ENCODE results near the gene TBC1D4. TPM values are rescaled to one million over a fixed set of nuclear protein-coding genes. Genes with fewer than 3 reads are reported as not detected.

Gene TBC1D4
- polyA plus RNA-seq, 1 of the 3 experiments (the other 2 are of a cell fraction), result 8.8 TPM

GRCh38 chr13:75506018-75506417 is 24.0 kb upstream of the TBC1D4 start:
- no peaks in the 10 kb centered on the region for H4K20me1 ChIP-seq (ENCODE audit: insufficient read depth)
- POLR2A ChIA-PET, result no interaction called here
- no peak overlapping the region for H3K4me2 ChIP-seq
- H3K4me3 ChIP-seq (ENCODE audit: low read depth in 2 of 2, low read length in 1 of 2), result no peak overlapping the region
- CTCF ChIA-PET, result interaction anchor here (0.9 kb wide), 1 partner anchor 134 kb away, joined by 3 read pairs; no protein-coding TSS in a partner anchor
- H3K79me2 ChIP-seq (ENCODE audit: insufficient read depth), result no peaks in the 10 kb centered on the region
- H3K9me2 ChIP-seq, result no peaks in the 10 kb centered on the region
- WGBS (ENCODE audit: low lambda C conversion rate), result 78% methylated on average over 1 of the region's 1 CpG
- no peaks in the 10 kb centered on the region for H3K4me1 ChIP-seq (ENCODE audit: control insufficient read depth in 1 of 2, insufficient read depth in 2 of 2, low read depth in 1 of 2, low read length in 1 of 2)
- H2AFZ ChIP-seq (ENCODE audit: low read depth), result no peak overlapping the region
- H3K9me3 ChIP-seq, result no peaks in the 10 kb centered on the region
- no peaks in the 10 kb centered on the region for H3K36me3 ChIP-seq (replicated peaks in 1 of 2; ENCODE audit: control insufficient read depth in 1 of 2, insufficient read depth in 2 of 2, low read length in 1 of 2)
- no peak overlapping the region for H3K27ac ChIP-seq (ENCODE audit: low read depth in 2 of 2, low read length in 1 of 2)
- DNase-seq, result no peak
- no peaks in the 10 kb centered on the region for H3F3A ChIP-seq (replicated peaks; ENCODE audit: insufficient read depth)
- TF ChIP-seq TCF12 (IDR thresholded peaks at IDR 0.05) (no peak), GABPA (IDR thresholded peaks at IDR 0.05; ENCODE audit: low read depth) (no peak), USF2 (IDR thresholded peaks at IDR 0.05; ENCODE audit: borderline replicate concordance, low read depth, low read length) (no peak), MEF2A (IDR thresholded peaks at IDR 0.05; ENCODE audit: borderline replicate concordance, low read depth) (no peak), FOXM1 (IDR thresholded peaks at IDR 0.05; ENCODE audit: low read depth) (no peak), FOXJ3 (CRISPR knock-in tag; IDR thresholded peaks at IDR 0.05) (no peak), MAX (IDR thresholded peaks at IDR 0.05; ENCODE audit: low read depth) (no peak), RFX5 (IDR thresholded peaks at IDR 0.05; ENCODE audit: low read length) (no peak), POLR2AphosphoS5 (IDR thresholded peaks at IDR 0.05; ENCODE audit: low read depth, low read length) (no peak), RAD21 (IDR thresholded peaks at IDR 0.05; ENCODE audit: low read length) (no peak)
- no peak overlapping the region for H3K9ac ChIP-seq
- H3K27me3 ChIP-seq (ENCODE audit: insufficient read depth), result no peaks in the 10 kb centered on the region

DNA sequence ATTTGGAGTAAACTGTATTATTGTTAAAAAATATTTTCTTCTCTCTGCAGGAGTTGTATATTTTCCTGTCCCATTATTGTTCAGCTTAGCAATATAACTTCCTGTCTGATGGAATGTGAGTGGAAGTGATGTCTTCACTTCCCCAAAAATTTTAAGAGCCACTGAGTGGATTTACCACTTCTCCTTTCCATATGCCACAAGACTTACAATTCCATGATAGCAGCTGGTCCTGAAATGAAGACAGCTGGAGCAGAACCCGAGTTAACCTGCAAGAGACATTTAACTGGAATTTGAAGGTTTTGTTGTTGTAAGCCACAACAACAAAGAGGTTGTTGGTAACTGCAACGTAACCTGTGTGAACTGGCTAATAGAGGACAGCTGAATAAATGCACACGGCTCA is 23.4 kb upstream of the TBC1D4 start:
- H4K20me1 ChIP-seq (ENCODE audit: insufficient read depth), result no peaks in the 10 kb centered on the region
- no peak overlapping the region for H3K4me2 ChIP-seq
- H3K4me1 ChIP-seq (ENCODE audit: control insufficient read depth in 1 of 2, insufficient read depth in 2 of 2, low read depth in 1 of 2, low read length in 1 of 2), result no peaks in the 10 kb centered on the region
- H3K36me3 ChIP-seq (replicated peaks in 1 of 2; ENCODE audit: control insufficient read depth in 1 of 2, insufficient read depth in 2 of 2, low read length in 1 of 2), result no peaks in the 10 kb centered on the region
- no peaks in the 10 kb centered on the region for H3K27me3 ChIP-seq (ENCODE audit: insufficient read depth)
- no peak overlapping the region for H3K27ac ChIP-seq (ENCODE audit: low read depth in 2 of 2, low read length in 1 of 2)
- CTCF ChIA-PET, result interaction anchor here (0.9 kb wide), 1 partner anchor 133 kb away, joined by 3 read pairs; no protein-coding TSS in a partner anchor
- 87% methylated on average over 3 of the region's 3 CpGs for WGBS (ENCODE audit: low lambda C conversion rate)
- POLR2A ChIA-PET, result no interaction called here
- H3K79me2 ChIP-seq (ENCODE audit: insufficient read depth), result no peaks in the 10 kb centered on the region
- H3F3A ChIP-seq (replicated peaks; ENCODE audit: insufficient read depth), result no peaks in the 10 kb centered on the region
- H3K9me3 ChIP-seq, result no peaks in the 10 kb centered on the region
- DNase-seq, result no peak
- no peak overlapping the region for H2AFZ ChIP-seq (ENCODE audit: low read depth)
- no peak overlapping the region for H3K9ac ChIP-seq
- no peaks in the 10 kb centered on the region for H3K9me2 ChIP-seq
- H3K4me3 ChIP-seq (ENCODE audit: low read depth in 2 of 2, low read length in 1 of 2), result no peak overlapping the region
- TF ChIP-seq GATA2 (CRISPR knock-in tag; IDR thresholded peaks at IDR 0.05), result no peak
- TF ChIP-seq, protein P1, sequence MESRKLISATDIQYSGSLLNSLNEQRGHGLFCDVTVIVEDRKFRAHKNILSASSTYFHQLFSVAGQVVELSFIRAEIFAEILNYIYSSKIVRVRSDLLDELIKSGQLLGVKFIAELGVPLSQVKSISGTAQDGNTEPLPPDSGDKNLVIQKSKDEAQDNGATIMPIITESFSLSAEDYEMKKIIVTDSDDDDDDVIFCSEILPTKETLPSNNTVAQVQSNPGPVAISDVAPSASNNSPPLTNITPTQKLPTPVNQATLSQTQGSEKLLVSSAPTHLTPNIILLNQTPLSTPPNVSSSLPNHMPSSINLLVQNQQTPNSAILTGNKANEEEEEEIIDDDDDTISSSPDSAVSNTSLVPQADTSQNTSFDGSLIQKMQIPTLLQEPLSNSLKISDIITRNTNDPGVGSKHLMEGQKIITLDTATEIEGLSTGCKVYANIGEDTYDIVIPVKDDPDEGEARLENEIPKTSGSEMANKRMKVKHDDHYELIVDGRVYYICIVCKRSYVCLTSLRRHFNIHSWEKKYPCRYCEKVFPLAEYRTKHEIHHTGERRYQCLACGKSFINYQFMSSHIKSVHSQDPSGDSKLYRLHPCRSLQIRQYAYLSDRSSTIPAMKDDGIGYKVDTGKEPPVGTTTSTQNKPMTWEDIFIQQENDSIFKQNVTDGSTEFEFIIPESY (IDR thresholded peaks at IDR 0.05; ENCODE audit: borderline replicate concordance, low read depth), result no peak
- TF ChIP-seq CTCF (IDR thresholded peaks at IDR 0.05), result no peak
- no peak for TF ChIP-seq SIN3A (IDR thresholded peaks at IDR 0.05; ENCODE audit: borderline replicate concordance, low read depth, low read length)
- TF ChIP-seq RAD21 (IDR thresholded peaks at IDR 0.05; ENCODE audit: low read length), result no peak
- no peak for TF ChIP-seq NRF1 (IDR thresholded peaks at IDR 0.05; ENCODE audit: low read depth, low read length)
- TF ChIP-seq FOXM1 (IDR thresholded peaks at IDR 0.05; ENCODE audit: low read depth), result no peak
- TF ChIP-seq EP300 (IDR thresholded peaks at IDR 0.05; ENCODE audit: borderline replicate concordance in 1 of 2, low read depth in 1 of 2, low read length in 1 of 2), result no peak
- TF ChIP-seq ELF1 (IDR thresholded peaks at IDR 0.05), result no peak
- TF ChIP-seq MXI1 (IDR thresholded peaks at IDR 0.05; ENCODE audit: low read depth, low read length), result no peak
- no peak for TF ChIP-seq CHD2 (IDR thresholded peaks at IDR 0.05; ENCODE audit: low read length, partially characterized antibody)
- TF ChIP-seq FOXJ3 (CRISPR knock-in tag; IDR thresholded peaks at IDR 0.05), result no peak
- no peak for TF ChIP-seq POLR2AphosphoS5 (IDR thresholded peaks at IDR 0.05; ENCODE audit: low read depth, low read length)
- TF ChIP-seq PBX3 (IDR thresholded peaks at IDR 0.05), result no peak
- TF ChIP-seq TEAD4 (IDR thresholded peaks at IDR 0.05; ENCODE audit: borderline replicate concordance, insufficient read depth), result no peak
- no peak for TF ChIP-seq RFX5 (IDR thresholded peaks at IDR 0.05; ENCODE audit: low read length)
- TF ChIP-seq SMC3 (IDR thresholded peaks at IDR 0.05; ENCODE audit: low read depth, low read length), result no peak

All from SK-N-SH (cell line).